ENCODE data around the gene KIF1A. TPM values are rescaled to one million over a fixed set of nuclear protein-coding genes. Genes with fewer than 3 reads are reported as not detected.
"Not testable (repeated sequence)": the region's sequence is repeated elsewhere in the genome, so short reads cannot be mapped to it uniquely, and the experiment has no call there.

The KIF1A gene
- total RNA-seq, 2 donors from 2014 or later = 18.9 to 55.8 TPM

DNA sequence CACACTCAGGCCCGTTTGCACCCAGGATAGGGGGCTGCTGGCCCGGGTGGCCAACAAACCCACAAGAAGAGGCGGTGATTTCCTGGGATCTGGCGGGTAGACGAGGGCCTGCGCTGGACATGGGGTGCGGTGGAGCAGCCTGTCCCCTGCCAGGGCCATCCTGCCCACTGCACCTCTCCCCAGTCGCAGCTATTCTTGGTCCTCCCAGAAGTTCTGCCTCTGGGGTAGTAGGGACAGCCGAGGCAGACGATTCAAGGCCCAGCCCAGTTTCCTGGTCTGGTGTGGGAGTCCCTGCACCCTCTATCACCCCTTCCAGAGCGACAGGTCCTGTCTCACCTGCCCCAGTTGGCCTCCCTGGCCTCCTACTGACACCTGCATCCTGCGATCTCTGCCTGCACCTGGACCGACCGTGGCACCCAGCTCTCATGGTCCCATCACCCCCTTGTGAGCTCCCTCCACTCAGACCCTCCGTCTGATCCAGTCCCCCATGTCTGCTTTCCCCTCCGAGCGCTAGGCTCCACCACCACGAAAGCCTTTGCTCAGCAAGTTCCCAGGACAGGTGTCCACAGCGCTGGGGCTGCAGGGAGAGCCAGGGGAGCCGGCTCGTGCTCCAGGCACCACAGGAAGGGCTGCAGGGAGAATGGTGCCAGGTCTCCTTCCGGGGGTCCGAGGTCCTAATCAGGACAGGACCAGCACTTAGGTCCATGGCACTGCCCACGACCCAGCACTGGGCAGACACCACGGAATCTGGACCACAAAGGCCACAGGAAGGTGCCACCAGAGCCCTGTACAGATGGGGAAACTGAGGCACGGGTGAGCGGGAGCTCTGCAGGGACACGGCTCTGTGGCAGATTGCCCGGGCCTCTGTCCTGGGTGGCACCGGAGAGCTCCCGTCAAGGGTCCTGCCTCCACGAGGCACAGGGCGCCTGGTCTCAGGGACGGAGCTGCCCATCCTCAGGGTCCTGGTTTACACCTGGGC is 127.1 kb downstream of the KIF1A start:
- H3K9me3 ChIP-seq; H3K4me1 ChIP-seq (replicated peaks); H3K27ac ChIP-seq; H3K4me3 ChIP-seq; H3K36me3 ChIP-seq; DNase-seq (ENCODE audit: low spot score); intact Hi-C loops (cut with DNase I); H3K27me3 ChIP-seq (replicated peaks; ENCODE audit: insufficient read depth): not testable (repeated sequence)
- WGBS = 89% methylated on average over 10 of the region's 34 CpGs

DNA sequence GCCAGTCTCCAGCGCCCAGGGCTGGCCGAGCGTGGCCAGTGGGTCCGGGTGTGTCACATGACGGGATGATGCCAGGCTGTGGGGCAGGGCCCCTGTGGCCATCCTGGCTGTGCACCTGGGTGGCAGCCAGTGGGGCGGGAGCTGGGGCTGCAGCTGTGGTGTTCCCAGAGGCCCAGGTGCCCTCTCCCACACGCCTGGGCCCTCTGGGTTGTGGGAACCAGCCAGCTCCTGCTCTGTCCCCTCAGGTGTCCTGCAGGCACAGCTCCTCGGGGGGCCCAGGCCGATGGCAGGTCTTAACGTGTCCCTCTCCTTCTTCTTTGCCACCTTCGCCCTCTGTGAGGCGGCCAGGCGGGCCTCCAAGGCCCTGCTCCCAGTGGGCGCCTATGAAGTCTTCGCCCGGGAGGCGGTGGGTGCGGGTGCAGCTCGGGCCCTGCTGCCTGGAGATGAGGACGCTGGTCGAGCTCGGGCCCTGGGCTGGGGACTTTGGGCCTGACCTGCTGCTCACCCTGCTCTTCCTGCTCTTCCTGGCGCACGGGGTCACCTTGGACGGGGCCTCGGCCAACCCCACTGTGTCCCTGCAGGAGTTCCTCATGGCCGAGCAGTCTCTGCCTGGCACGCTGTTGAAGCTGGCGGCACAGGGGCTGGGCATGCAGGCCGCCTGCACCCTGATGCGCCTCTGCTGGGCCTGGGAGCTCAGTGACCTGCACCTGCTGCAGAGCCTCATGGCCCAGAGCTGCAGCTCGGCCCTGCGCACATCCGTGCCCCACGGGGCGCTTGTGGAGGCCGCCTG is 128.2 kb downstream of the KIF1A start, which contains the start of gene AQP12A:
Gene AQP12A, plus strand, starts transcription at position 236 of the 790 bp plus-strand sequence. Its CDS starts 48 bp downstream, at position 284.
- intact Hi-C loops (cut with DNase I); H3K4me3 ChIP-seq; H3K27ac ChIP-seq; H3K27me3 ChIP-seq (replicated peaks; ENCODE audit: insufficient read depth); H3K36me3 ChIP-seq; H3K9me3 ChIP-seq; H3K4me1 ChIP-seq (replicated peaks); DNase-seq (ENCODE audit: low spot score): not testable (repeated sequence)
- 92% methylated on average over 18 of the region's 37 CpGs for WGBS

DNA sequence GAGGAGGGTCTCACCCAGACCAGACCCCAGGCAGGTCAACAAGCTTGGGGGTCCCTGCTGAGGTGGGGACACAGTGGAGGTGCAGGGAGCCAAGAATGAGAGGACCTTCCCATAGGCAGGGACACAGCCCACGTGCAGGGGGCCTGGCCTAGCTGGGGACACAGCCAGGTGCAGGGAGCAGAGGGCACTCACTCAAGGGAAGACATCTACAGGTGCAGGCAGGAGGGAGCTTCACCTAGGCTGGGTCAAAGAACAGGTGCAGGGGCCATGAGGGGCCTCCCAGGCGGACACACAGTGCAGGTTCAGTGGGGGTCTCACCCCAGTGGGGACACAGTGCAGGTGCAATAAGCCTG is 129.0 kb downstream of the KIF1A start:
- DNase-seq (ENCODE audit: low spot score); H3K4me1 ChIP-seq (replicated peaks); H3K36me3 ChIP-seq; H3K9me3 ChIP-seq; H3K27me3 ChIP-seq (replicated peaks; ENCODE audit: insufficient read depth); H3K4me3 ChIP-seq; H3K27ac ChIP-seq; intact Hi-C loops (cut with DNase I): not testable (repeated sequence)
- WGBS = 79% methylated on average over 2 of the region's 2 CpGs

DNA sequence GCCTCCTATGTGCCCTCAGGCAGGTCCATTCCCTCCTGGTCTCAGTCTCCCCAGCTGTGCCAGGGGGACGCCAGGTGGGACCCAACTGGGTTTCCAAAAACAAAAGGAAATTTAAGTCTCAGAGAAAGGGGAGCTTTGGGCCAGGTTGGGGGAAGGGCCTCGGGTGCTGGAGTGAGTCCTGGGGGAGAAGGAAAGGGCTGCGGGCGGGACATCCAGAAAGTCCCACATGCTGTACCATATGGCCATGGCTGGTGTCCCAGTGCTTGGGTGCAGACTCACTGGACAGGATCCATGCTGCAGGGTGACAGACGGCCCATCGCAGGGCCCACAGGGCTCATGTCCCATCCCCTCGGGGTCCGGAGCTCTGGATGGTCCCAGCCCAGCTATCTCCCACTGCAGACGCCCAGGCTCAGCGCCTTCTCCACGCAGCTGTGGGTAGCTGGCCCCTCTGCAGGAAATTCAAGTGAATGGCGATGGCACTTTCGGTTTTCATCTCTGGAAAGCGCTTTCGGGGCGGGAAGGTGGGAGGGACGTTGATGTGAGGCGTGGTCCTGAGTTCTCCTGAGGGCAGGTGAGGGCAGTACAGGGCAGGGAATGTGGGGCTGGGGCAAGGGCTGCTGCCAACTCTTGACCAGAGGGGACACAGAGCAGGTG is 129.5 kb downstream of the KIF1A start:
- 87% methylated on average over 4 of the region's 18 CpGs for WGBS
- H3K9me3 ChIP-seq; intact Hi-C loops (cut with DNase I); H3K4me1 ChIP-seq (replicated peaks); H3K27me3 ChIP-seq (replicated peaks; ENCODE audit: insufficient read depth); H3K36me3 ChIP-seq; DNase-seq (ENCODE audit: low spot score); H3K27ac ChIP-seq; H3K4me3 ChIP-seq: not testable (repeated sequence)

- WGBS = 89% methylated on average over 7 of the region's 11 CpGs
- H3K27me3 ChIP-seq (replicated peaks; ENCODE audit: insufficient read depth) = no peaks in the 10 kb centered on the region
- no peak for TF ChIP-seq POLR2AphosphoS5 (IDR thresholded peaks at IDR 0.05)
- no peak for TF ChIP-seq CTCF (IDR thresholded peaks at IDR 0.05)
- no peak for TF ChIP-seq POLR2A (IDR thresholded peaks at IDR 0.05)
Measured at GRCh38 chr2:240689975-240690374, 130.0 kb downstream of the KIF1A start.

GRCh38 chr2:240688553-240688919 is 131.5 kb downstream of the KIF1A start:
- intact Hi-C loops (cut with DNase I) = no loop called here
- Histone ChIP-seq H3K4me3 (no peak overlapping the region), H3K36me3 (no peaks in the 10 kb centered on the region), H3K9me3 (no peaks in the 10 kb centered on the region), H3K4me1 (replicated peaks) (no peaks in the 10 kb centered on the region), H3K27ac (no peak overlapping the region), H3K27me3 (replicated peaks; ENCODE audit: insufficient read depth) (no peaks in the 10 kb centered on the region)
- TF ChIP-seq CTCF (IDR thresholded peaks at IDR 0.05) (no peak), POLR2A (IDR thresholded peaks at IDR 0.05) (no peak), POLR2AphosphoS5 (IDR thresholded peaks at IDR 0.05) (no peak)
- 95% methylated on average over 9 of the region's 9 CpGs for WGBS
- no peak for DNase-seq (ENCODE audit: low spot score)

More at GRCh38 chr2:240689975-240690374, 130.0 kb downstream of the KIF1A start:
- no peak overlapping the region for H3K27ac ChIP-seq
- DNase-seq (ENCODE audit: low spot score) = no peak
- no peaks in the 10 kb centered on the region for H3K4me1 ChIP-seq (replicated peaks)
- H3K4me3 ChIP-seq = no peak overlapping the region
- intact Hi-C loops (cut with DNase I) = no loop called here
- H3K36me3 ChIP-seq = no peaks in the 10 kb centered on the region
- H3K9me3 ChIP-seq = no peaks in the 10 kb centered on the region
